Epithelial cell of prostate (primary cell): ENCODE data around the gene GDA.

Source experiments
- DNase-seq: peaks from one replicate; pipeline ENCODE4 v3.0.0-alpha.2; 2011; ENCODE audit warnings: low read depth, low spot score
- H3K27ac ChIP-seq: fragments of 450-650 bp; 2 replicates; pipeline ENCODE4 v1.5.1; 2017; ENCODE audit warnings: mild to moderate bottlenecking

GDA gene

DNA sequence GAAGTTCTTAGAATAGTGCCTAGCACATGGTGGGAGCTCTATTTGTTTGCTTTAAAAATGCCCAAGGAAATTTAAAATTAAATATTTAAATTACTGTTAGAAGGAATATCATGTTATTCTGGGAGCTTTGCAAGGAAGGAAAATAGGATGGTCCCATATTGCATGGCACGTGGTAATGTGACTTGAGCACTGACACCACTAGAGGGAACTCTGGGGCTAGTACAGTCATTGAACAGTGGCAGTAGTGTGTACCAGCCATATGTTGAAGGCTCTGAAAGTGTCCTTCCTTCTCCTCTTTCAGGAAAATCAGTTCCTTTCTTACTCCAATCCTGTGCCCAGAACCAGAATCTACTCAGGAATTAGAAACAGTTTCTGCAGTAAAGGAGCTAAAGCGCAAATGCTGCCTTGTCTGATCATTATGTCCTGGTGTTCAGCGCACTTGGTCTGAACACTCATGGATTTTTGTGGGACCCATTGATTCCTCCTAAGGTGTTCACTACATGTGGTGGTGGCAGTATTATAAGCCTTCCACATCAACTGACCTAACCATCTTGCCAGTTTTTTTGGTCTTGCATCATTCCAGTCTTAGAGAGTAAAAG is 54.1 kb downstream of the GDA start:
- H3K27ac ChIP-seq = no peak overlapping the region
- DNase-seq = no peak

GRCh38 chr9:72204062-72204461 is 54.8 kb downstream of the GDA start:
- no peak for DNase-seq
- no peak overlapping the region for H3K27ac ChIP-seq

DNA sequence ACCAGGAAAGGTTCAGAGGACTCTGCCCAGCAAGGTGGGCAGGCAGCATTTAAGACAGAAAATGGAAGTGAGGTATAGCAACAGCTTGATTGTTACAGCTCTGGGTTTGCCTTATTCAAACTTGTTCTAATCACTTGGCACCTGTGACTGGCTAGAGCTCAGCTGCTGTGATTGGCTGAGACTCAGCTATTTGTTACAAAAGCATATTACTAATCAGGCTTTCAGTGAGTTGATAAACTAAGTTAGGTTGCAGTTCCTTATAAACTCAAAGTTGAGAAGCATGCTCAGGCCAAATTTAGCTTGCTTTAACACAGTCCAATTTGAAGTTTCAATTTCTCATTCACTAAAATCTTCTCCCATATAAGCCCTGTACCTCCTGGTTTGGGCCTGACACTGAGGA is 56.3 kb downstream of the GDA start:
- no peak overlapping the region for H3K27ac ChIP-seq
- DNase-seq = no peak

DNA sequence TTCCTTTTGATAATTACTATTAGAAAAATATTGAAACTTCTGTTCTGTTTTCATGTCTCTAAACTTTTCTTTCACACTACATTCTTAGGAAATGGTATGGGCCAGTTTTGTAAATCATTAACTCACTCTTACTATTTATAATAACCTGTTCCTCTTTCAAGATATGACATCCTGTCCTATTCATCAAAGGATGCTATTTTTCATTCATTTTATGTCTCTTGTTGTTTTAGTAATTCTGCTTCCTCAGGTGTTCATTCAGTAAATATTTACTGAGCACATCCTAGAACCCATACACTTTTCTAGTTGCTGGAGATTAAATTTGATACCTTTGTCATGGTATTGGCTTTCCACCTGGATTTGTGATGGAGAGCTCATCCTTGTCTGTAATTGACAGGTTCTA is 58.0 kb downstream of the GDA start:
- H3K27ac ChIP-seq = no peak overlapping the region

GRCh38 chr9:72210522-72210921 is 61.3 kb downstream of the GDA start:
- H3K27ac ChIP-seq = no peak overlapping the region

More for the DNA sequence above, 58.0 kb downstream of the GDA start:
- no peak for DNase-seq

DNA sequence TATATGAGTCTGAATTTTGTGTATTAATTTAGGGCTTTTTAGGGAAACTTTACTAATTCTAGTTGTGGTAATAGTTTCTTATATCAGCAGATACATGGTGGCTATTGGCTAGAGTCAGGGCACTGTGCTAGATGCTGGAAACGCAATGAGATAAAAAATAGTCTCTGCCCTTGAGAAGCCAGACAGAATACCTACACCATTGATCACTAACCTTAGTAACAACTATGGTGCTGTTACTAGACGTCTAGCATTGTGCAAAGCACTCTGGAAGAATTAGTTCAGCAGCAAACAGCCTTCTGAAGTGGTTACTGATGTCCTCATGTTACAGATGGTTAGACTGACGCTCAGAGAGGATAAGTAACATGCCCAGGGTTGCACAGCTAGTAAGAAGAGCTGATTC is 61.8 kb downstream of the GDA start:
- peak; percentile 18 for DNase-seq
- no peak overlapping the region for H3K27ac ChIP-seq

More at GRCh38 chr9:72210522-72210921, 61.3 kb downstream of the GDA start:
- DNase-seq = peak; percentile 83

DNA sequence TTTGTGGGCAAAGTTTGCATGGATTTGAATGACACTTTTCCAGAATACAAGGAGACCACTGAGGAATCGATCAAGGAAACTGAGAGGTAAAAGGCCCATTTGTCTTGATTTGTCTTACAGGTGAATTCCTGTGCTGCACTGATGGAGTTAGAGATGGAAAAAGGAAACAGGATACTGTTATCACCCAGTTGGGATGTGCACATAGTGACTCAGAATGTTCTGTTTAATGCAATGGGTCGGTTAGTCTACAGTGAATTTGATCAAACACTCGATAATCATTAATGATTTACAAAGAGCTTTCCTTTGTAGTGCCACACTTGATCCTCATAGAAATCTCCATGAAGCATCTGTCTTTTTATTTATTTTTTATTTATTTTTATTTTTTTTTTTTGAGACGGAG is 64.7 kb downstream of the GDA start:
- no peak for DNase-seq
- H3K27ac ChIP-seq = no peak overlapping the region

- DNase-seq = peak; percentile 33
- no peak overlapping the region for H3K27ac ChIP-seq
Observed at GRCh38 chr9:72217306-72217842, 68.1 kb downstream of the GDA start.

DNA sequence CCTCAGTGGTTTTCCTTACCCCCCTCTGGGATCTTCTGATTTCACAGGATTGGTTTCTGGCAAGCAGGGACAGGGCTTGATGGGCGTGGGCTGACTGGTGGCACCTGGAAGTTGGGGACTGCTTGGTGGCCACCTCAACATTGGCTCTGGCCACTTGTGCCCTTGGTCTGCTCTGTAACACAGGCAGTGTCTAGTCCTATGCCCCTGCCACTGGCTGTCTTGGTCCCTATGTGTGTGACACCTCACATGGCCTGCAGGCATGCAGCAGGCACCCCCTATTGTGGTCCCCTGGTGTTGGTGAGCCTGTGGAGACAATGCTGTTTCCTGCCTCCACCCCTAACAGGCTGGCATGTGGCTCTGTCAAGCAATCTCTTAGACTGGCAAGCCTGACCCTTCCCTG is 71.3 kb downstream of the GDA start:
- no peak overlapping the region for H3K27ac ChIP-seq
- no peak for DNase-seq

DNA sequence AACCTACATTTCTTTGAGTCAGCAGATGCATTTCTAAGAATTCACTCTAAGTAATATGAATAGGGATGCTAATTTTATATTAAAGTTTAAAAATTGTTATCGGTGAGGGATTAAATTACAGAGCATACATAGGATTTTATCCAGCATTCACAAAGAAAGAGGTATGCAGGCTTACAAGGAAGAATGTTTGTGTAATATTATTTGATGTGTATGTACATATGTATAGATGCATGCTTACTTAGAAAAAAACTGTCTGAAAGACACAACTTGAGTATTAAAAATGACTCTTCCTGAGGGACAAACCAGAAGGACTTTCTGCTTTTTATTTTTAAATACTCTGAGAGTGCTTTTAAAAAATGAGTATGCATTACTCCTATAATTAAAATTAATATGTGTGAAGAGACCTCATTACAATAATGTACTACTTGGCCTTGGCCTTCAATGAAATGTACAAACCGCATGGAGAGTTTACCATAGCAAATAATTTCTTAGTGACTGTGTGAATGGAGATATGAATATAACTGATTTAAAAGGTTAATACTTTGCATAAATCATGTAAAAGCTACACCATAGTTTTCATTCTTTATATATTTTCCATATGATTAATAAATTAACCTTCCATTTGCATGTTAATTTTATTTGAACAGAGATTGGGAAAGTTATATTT is 77.0 kb downstream of the GDA start:
- H3K27ac ChIP-seq = no peak overlapping the region
- DNase-seq = no peak

- DNase-seq = no peak
Observed at GRCh38 chr9:72228282-72228681, 79.0 kb downstream of the GDA start.

GRCh38 chr9:72232778-72233177 is 83.5 kb downstream of the GDA start:
- DNase-seq = no peak
- no peak overlapping the region for H3K27ac ChIP-seq

More at GRCh38 chr9:72228282-72228681, 79.0 kb downstream of the GDA start:
- no peak overlapping the region for H3K27ac ChIP-seq

DNA sequence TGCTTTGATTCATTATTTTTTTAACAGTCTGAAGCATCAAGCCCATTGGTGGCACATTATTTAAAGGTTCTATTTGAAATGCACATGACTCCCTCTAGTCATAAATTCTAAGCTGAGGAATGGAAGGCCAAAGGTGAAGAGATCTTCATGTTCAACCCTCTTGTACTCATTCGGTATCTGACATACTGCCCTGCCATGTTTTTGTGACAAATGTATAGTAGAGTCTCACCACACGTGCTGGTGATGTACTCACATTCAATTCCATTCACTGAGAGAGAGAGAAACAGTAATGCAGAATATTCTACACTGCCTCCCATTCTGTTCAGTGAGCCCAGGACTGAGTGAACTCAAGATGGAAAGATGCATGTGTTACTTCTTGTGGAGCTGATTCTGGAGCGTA is 98.3 kb downstream of the GDA start:
- no peak for DNase-seq
- H3K27ac ChIP-seq = no peak overlapping the region

- DNase-seq = no peak
- no peak overlapping the region for H3K27ac ChIP-seq
Observed at GRCh38 chr9:72251589-72251988, 102.3 kb downstream of the GDA start.

DNA sequence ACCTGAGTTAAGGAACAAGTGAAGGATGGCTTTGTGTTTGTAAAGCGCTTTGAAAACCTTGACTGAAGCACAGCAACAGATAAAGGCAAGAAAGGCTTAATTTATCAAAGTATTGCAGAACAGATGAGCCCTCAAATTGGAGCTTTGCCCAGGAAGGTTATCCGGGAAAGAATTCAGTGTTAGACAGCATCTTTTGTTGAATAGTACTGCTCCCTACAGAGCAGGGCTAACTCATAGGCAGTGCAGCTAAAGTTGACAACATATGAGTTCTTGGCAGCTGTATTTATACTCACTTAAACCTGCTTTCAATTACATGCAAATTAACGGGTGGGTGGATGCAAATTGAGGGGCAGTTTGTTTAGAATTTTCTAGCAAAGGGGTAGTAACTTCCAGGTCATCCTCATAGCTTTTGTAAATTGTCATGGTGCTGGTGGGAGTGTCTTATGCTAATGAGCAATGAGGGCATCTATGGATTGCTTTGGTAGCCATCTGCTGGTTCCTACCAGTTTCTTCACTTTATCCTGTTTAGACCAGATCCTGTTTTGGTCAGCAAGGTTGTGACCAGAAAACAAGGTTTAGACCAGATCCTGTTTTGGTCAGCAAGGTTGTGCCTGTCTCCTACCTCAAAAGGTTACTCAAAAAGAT is 105.8 kb downstream of the GDA start:
- no peak overlapping the region for H3K27ac ChIP-seq
- DNase-seq = no peak

DNA sequence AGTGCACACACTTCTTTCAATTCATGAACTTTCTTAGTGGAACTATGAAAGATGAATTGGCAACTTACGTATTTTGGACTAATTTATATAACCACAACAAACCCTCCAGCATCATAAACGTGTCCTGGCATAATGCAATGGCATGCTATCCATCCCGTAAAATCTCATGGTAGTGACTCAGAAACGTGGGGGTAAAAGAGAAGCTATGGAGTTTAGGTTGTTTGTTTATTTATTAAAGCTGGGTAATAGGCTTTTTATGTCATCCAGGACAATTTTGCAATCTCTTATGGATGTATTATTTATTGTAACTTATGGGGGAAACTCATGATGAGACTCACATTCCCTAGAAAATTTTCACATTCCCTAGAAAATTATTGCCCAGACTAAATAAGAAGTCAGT is 106.3 kb downstream of the GDA start:
- no peak overlapping the region for H3K27ac ChIP-seq
- peak; percentile 50 for DNase-seq

GRCh38 chr9:72256931-72257330 is 107.7 kb downstream of the GDA start:
- no peak for DNase-seq
- H3K27ac ChIP-seq = no peak overlapping the region

- DNase-seq = peak; percentile 31
- no peak overlapping the region for H3K27ac ChIP-seq
Observed at GRCh38 chr9:72257814-72258213, 108.6 kb downstream of the GDA start.

- H3K27ac ChIP-seq = no peak overlapping the region
- no peak for DNase-seq
Observed at GRCh38 chr9:72262063-72262462, 112.8 kb downstream of the GDA start.

DNA sequence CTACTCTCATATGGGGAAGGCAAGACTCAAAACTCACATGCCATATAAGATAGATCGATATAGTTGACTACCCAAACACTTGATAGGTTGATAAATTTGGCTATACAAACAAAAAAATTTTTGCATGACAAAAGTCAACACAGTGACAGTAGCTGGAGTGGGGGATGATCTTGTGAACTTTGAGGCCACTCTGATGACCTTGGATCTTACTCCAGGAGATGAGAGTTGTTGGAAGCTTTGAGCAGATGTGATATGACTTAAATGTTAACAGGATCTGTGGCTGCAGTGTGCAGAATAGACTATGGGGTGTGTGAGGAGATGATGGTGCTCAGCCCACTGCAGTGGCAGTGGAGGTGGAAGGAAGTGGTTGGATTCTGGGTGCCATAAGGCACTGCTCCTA is 114.3 kb downstream of the GDA start:
- DNase-seq = no peak
- no peak overlapping the region for H3K27ac ChIP-seq

DNA sequence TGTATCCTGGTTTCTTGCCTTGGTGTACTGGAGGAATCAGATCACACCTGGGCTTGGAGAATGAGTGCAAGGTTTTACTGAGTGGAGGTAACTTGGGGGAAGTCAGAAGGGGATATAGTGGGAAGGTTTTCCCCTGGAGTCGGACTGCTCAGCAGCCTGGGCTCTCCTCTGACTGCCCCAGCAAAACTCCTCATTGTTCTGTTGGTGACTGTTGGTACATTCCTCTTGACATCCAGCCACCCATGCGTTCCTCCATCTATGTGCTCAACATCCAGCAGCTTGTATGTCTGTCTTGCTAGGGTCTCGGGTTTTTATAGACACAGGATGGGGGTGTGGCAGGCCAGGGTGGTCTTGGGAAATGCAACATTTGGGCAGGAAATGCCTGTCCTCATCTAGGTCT is 119.7 kb downstream of the GDA start:
- no peak for DNase-seq
- H3K27ac ChIP-seq = no peak overlapping the region
